Breast epithelium (tissue), 4 donors: ENCODE measurements around the gene TM7SF2. TPM values are rescaled to one million over a fixed set of nuclear protein-coding genes. Genes with fewer than 3 reads are reported as not detected.

Experiments used
- DNase-seq, 2 donors: peaks; one replicate each; pipeline ENCODE4 v3.0.0-alpha.2; 2019; ENCODE audit warnings: low spot score in 2 of 2
- H3K27ac ChIP-seq, 2 donors: fragments of 200-600 bp; sonication (generic) in 1 of 2; one replicate each; pipeline ENCODE4 v1.5.1; 2016 to 2019; ENCODE audit warnings: mild to moderate bottlenecking in 1 of 2
- H3K27me3 ChIP-seq, 2 donors: fragments of 200-600 bp; sonication (generic) in 1 of 2; one replicate each; pipeline versions ENCODE4 v1.5.1 to v1.6.0; 2017 to 2019; ENCODE audit warnings: control low read depth in 1 of 2, mild to moderate bottlenecking in 1 of 2
- H3K36me3 ChIP-seq: fragments of 200-600 bp; one replicate; pipeline ENCODE4 v1.5.1; 2019
- H3K4me1 ChIP-seq, 2 donors: fragments of 200-600 bp; sonication (generic); one replicate each; pipeline ENCODE4 v1.5.1; 2016 to 2019; ENCODE audit warnings: control low read depth in 1 of 2
- H3K4me3 ChIP-seq, 3 donors: fragments of 200-600 bp; sonication (generic); 1 replicate in 2 of 3; 2 replicates in 1 of 3; pipeline ENCODE4 v1.5.1; 2016 to 2019; ENCODE audit warnings: mild to moderate bottlenecking in 3 of 3, moderate library complexity in 2 of 3
- H3K9me3 ChIP-seq, 2 donors: fragments of 200-600 bp; sonication (generic) in 1 of 2; one replicate each; pipeline ENCODE4 v1.5.1; 2016 to 2019; ENCODE audit warnings: control low read depth in 1 of 2
- POLR2A ChIP-seq: fragments of 450-650 bp; IDR thresholded peaks from one replicate; pipeline ENCODE4 v1.6.1; 2016; ENCODE audit warnings: antibody characterized with exemption, mild to moderate bottlenecking, moderate library complexity
- POLR2AphosphoS5 ChIP-seq, 3 donors: sonication (generic); formaldehyde crosslinking; IDR thresholded peaks; one replicate each; pipeline ENCODE4 v1.6.1; 2017; ENCODE audit warnings: antibody characterized with exemption in 3 of 3
- intact Hi-C: fragments of 100-400 bp; cut with DNase I; formaldehyde crosslinking; loops from one replicate; pipeline ENCODE4 v1.15.1; 2023; ENCODE audit warnings: low total_unique reads
- total RNA-seq, 3 donors: library from RNA; depleted of rRNA; stranded (reverse); fragments of >200 nt; gene quantifications; one replicate each; pipeline ENCODE4 v1.1.0, GENCODE V29; 2016
- TF ChIP-seq, protein P1 (sequence below), 3 donors: fragments of 450-650 bp; IDR thresholded peaks; one replicate each; pipeline ENCODE4 v1.5.1; 2016 to 2017; ENCODE audit warnings: antibody characterized with exemption in 3 of 3, mild to moderate bottlenecking in 3 of 3, moderate library complexity in 3 of 3

The TM7SF2 gene
- total RNA-seq, 3 donors from 2014 or later = 38.8 to 189 (median 44.2) TPM

DNA sequence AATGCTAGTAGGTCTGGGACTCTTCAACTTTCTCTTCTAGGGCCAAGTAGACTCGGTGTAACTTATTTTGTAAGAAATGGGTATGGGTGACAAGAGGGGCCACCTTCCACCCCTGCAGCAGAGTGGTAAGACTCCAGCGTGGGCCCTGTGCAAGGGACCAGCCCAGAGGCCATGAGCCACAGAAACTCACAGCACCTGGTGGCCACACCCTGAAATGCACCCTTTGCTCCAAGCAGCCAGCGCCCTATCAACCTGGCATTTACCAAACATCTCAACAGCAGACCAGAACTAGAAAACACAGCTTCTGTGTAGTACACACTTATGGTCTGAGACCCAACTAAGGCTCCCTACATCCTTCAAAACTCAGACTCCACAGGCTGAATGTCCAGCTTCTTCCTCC lies 33.5 kb upstream of the TM7SF2 start:
- no peak for DNase-seq
- Histone ChIP-seq H3K27ac (no peak overlapping the region), H3K9me3 (no peaks in the 10 kb centered on the region), H3K36me3 (no peaks in the 10 kb centered on the region), H3K4me1 (no peaks in the 10 kb centered on the region), H3K4me3 (no peak overlapping the region), H3K27me3 (no peaks in the 10 kb centered on the region)
- intact Hi-C loops = no loop called here
- TF ChIP-seq POLR2AphosphoS5 (IDR thresholded peaks at IDR 0.05) (no peak), POLR2A (no peak)
- TF ChIP-seq, protein P1, sequence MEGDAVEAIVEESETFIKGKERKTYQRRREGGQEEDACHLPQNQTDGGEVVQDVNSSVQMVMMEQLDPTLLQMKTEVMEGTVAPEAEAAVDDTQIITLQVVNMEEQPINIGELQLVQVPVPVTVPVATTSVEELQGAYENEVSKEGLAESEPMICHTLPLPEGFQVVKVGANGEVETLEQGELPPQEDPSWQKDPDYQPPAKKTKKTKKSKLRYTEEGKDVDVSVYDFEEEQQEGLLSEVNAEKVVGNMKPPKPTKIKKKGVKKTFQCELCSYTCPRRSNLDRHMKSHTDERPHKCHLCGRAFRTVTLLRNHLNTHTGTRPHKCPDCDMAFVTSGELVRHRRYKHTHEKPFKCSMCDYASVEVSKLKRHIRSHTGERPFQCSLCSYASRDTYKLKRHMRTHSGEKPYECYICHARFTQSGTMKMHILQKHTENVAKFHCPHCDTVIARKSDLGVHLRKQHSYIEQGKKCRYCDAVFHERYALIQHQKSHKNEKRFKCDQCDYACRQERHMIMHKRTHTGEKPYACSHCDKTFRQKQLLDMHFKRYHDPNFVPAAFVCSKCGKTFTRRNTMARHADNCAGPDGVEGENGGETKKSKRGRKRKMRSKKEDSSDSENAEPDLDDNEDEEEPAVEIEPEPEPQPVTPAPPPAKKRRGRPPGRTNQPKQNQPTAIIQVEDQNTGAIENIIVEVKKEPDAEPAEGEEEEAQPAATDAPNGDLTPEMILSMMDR (IDR thresholded peaks at IDR 0.05) = peak; percentile 46 to 62 (median 53)

DNA sequence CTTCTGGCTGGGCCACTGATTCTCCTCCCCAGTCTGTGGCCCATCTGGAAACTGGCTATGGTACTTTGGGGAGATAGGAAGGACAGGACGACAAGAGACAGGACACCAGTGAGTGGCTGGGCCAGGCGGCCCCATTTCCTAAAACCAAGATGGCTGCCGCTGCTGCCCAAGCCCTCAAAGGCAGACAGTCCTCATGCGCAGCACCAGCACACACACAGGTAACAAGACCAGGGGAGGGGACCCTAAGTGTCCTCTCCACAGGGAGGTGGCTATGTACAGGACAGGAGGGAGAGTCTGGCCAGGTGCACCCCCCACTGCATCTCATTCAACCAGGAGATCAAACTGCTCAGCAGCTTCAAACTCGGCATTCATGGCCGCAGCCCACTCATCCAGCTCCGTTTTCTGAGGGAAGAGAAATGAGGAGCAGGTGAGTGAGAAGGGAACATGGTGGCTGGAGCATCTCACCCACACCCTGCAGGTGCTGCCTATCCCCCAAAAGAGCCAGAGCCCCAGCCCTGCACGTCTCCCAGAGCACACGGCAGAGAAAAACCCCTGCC lies 32.8 kb upstream of the TM7SF2 start:
- no peak for DNase-seq
- H3K27me3 ChIP-seq = no peaks in the 10 kb centered on the region
- no peak overlapping the region for H3K27ac ChIP-seq
- H3K4me3 ChIP-seq = no peak overlapping the region
- H3K4me1 ChIP-seq = no peaks in the 10 kb centered on the region
- H3K36me3 ChIP-seq = no peaks in the 10 kb centered on the region
- intact Hi-C loops = no loop called here
- no peak for TF ChIP-seq POLR2AphosphoS5 (IDR thresholded peaks at IDR 0.05)
- no peak for TF ChIP-seq POLR2A
- TF ChIP-seq, protein P1 (IDR thresholded peaks at IDR 0.05) = no peak
- H3K9me3 ChIP-seq = no peaks in the 10 kb centered on the region

DNA sequence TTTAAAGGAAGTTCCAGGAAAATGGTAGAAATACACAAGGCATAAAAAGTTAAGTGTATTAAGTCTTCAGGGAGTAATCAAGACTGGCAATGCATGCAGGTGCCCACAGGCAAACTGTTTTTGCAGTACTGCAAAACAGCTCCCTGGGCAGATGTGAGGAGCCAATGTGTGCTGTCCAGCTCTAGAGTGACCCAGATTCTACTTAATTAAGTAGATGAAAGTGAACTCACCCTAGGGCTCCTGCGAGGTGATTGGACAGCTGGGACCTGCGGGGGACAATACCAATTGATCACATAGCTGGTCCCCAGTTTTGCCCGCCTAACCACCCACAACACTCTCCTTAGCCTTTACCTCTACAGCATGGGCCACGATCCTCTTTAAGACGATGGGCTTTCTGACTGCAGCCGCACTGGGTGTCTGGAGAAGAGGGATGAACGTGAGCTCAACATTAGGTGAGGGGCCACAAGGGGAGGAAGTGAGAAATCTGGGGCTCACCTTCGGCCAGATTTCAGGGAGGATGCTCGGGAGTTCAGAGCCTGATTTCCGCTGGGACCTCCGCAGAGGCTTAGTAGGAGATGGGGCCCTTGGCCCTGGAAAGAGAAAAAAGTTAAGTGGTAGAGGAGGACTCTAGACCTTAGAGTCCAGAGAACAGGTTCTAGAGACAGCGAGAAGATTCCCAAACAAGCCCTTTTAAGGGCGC lies 28.4 kb upstream of the TM7SF2 start:
- H3K27ac ChIP-seq = peak overlapping the region; percentile 97 to 98
- intact Hi-C loops = no loop called here

DNA sequence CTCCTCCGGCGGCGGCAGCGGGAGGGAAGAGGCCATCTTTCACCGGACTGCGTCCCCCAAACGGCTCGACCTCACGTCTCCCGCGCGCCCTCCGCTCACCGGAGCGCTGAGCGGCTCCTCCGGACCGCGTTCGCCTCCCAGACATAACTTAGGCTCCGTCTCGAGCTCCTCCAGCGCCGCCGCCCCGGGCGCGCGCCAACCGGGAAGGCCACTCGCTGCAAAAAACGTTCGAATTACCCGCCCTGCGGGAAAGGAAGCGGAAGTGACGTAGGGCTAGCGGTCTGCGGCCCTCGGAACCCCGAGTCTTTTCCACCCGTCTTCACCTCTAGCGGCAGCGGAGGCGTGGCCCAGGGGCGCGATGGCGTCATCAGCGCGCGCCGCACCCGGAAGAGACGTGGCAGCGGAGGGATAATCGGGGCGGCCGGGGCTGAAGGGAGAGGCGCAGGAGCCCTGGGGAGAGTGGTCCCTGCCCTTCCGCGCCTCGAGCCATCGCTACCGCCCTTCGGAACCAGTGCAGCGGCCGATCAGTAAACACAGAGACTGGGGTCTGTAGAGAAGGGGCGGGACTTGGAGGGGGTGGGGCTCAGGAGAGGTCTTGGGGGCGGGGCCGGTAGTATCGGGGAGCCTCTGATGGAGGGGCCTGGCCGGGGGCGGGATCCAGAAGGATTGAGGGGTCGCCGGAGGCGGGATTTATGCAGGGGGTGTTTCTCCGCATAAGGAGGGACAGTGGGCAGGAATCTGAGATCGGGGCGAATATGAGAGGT lies 27.7 kb upstream of the TM7SF2 start, which contains the start of the genes CDCA5 and ZFPL1:
CDCA5 (minus strand) TSS at position 207 of the 764 bp plus-strand sequence; CDS start at position 145, 62 bp downstream.
ZFPL1 (plus strand) TSS at position 389 of the 764 bp plus-strand sequence. CDS start 477 bp downstream, outside the sequence.
- no peaks in the 10 kb centered on the region for H3K4me1 ChIP-seq
- peak within 1 kb of the TSS; percentile 97 to 98 for H3K27ac ChIP-seq
- peak; percentile 95 to 96 for DNase-seq
- intact Hi-C loops = no loop called here
- peaks cover 7% of the 10 kb centered on the region for H3K36me3 ChIP-seq
- TF ChIP-seq, protein P1 (IDR thresholded peaks at IDR 0.05) = peak in 1 of 3 donors; percentile 10
- TF ChIP-seq POLR2AphosphoS5 (IDR thresholded peaks at IDR 0.05) = peak; percentile 98 to 99 (median 98)
- peak; percentile 66 for TF ChIP-seq POLR2A
- H3K9me3 ChIP-seq = no peaks in the 10 kb centered on the region
- no peaks in the 10 kb centered on the region for H3K27me3 ChIP-seq
- peak within 1 kb of the TSS; percentile 75 to 85 (median 82) for H3K4me3 ChIP-seq

More for the DNA sequence above, 28.4 kb upstream of the TM7SF2 start:
- peaks cover 7% of the 10 kb centered on the region for H3K36me3 ChIP-seq
- TF ChIP-seq POLR2A (no peak), POLR2AphosphoS5 (IDR thresholded peaks at IDR 0.05) (no peak)
- TF ChIP-seq, protein P1 (IDR thresholded peaks at IDR 0.05) = no peak
- no peaks in the 10 kb centered on the region for H3K9me3 ChIP-seq
- no peaks in the 10 kb centered on the region for H3K27me3 ChIP-seq
- H3K4me3 ChIP-seq = peak overlapping the region; percentile 75 to 85 (median 82)
- DNase-seq = no peak
- no peaks in the 10 kb centered on the region for H3K4me1 ChIP-seq
